SKM-1 treated with dmso at 0.1 percent for 144 hours (cell line): ENCODE data around the gene TGDS.

ENCODE experiments used
- DNase-seq: peaks from one replicate; lab custom pipeline; 2025; ENCODE audit not compliant: unreplicated experiment; lab: John Stamatoyannopoulos, UW

TGDS gene

GRCh38 chr13:94601446-94602431, 5.8 kb upstream of the TGDS start, which contains the start of gene GPR180:
Gene GPR180, plus strand, starts transcription at chr13:94601857. Its CDS starts 71 bp downstream, at chr13:94601928.
- peak; percentile 97 for DNase-seq

GRCh38 chr13:94599877-94600276, 3.9 kb upstream of the TGDS start:
- DNase-seq, result no peak

- no peak for DNase-seq
These were observed 2.3 kb upstream of the TGDS start for GRCh38 chr13:94598281-94598680.

- DNase-seq, result no peak
These were observed 621 bp upstream of the TGDS start for GRCh38 chr13:94596575-94596971.

- DNase-seq, result peak; percentile 38
These were observed 677 bp downstream of the TGDS start for GRCh38 chr13:94595001-94595949.

GRCh38 chr13:94590744-94591143, 5.2 kb downstream of the TGDS start:
- no peak for DNase-seq

- no peak for DNase-seq
These were observed 7.4 kb downstream of the TGDS start for GRCh38 chr13:94588541-94588940.

GRCh38 chr13:94586371-94586770, 9.6 kb downstream of the TGDS start:
- no peak for DNase-seq

GRCh38 chr13:94585543-94586101, 10.3 kb downstream of the TGDS start:
- DNase-seq, result no peak

- no peak for DNase-seq
These were observed 12.0 kb downstream of the TGDS start for GRCh38 chr13:94583926-94584325.

- DNase-seq, result no peak
These were observed 16.9 kb downstream of the TGDS start for GRCh38 chr13:94579063-94579462.

GRCh38 chr13:94569615-94570014, 26.3 kb downstream of the TGDS start:
- no peak for DNase-seq

- no peak for DNase-seq
These were observed 27.5 kb downstream of the TGDS start for GRCh38 chr13:94568443-94568842.

GRCh38 chr13:94567581-94567980, 28.4 kb downstream of the TGDS start:
- DNase-seq, result no peak

- DNase-seq, result no peak
These were observed 34.8 kb downstream of the TGDS start for GRCh38 chr13:94561126-94561525.

- no peak for DNase-seq
These were observed 35.8 kb downstream of the TGDS start for GRCh38 chr13:94560116-94560515.

- DNase-seq, result no peak
These were observed 36.6 kb downstream of the TGDS start for GRCh38 chr13:94559222-94559795.

- no peak for DNase-seq
These were observed 37.2 kb downstream of the TGDS start for GRCh38 chr13:94558716-94559115.

GRCh38 chr13:94557684-94558235, 38.2 kb downstream of the TGDS start:
- no peak for DNase-seq

GRCh38 chr13:94556621-94557020, 39.3 kb downstream of the TGDS start:
- no peak for DNase-seq

- DNase-seq, result no peak
These were observed 39.9 kb downstream of the TGDS start for GRCh38 chr13:94556041-94556440.
